Measurements from ENCODE around the gene MVD. TPM values are rescaled to one million over a fixed set of nuclear protein-coding genes. Genes with fewer than 3 reads are reported as not detected.

Gene MVD
- total RNA-seq, 1 donor from 2014 or later: 123 TPM

DNA sequence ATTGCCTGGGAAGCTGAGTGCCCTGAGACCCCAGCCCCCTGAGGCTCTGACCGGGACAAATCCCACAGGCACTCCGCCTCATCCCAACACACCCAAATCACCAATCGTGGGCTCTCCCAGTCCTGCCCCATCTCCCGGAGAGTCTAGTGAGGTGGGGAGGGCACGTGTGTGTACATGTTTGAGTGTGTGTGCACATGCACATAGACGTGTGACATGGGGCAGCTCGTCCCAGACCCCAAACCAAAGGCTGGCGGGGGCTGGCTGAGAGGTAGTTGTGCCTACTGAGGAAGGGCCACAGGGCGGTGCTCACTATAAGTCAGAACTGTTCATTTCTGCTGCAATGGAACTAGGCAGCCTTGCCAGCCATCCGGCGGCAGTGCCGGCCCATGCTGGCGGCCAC, 14.8 kb upstream of the MVD start:
- no peaks in the 10 kb centered on the region for H3K4me1 Mint-ChIP-seq (ENCODE audit: unreplicated experiment)
- H3K27ac Mint-ChIP-seq (ENCODE audit: unreplicated experiment): no peak overlapping the region
- no peak overlapping the region for H3K4me3 Mint-ChIP-seq (ENCODE audit: unreplicated experiment)
- peaks cover 4% of the 10 kb centered on the region for H3K27me3 Mint-ChIP-seq (ENCODE audit: unreplicated experiment)
- no peaks in the 10 kb centered on the region for H3K9me3 Mint-ChIP-seq (ENCODE audit: unreplicated experiment)
- no peak for DNase-seq (ENCODE audit: low spot score)
- TF ChIP-seq, protein P1, sequence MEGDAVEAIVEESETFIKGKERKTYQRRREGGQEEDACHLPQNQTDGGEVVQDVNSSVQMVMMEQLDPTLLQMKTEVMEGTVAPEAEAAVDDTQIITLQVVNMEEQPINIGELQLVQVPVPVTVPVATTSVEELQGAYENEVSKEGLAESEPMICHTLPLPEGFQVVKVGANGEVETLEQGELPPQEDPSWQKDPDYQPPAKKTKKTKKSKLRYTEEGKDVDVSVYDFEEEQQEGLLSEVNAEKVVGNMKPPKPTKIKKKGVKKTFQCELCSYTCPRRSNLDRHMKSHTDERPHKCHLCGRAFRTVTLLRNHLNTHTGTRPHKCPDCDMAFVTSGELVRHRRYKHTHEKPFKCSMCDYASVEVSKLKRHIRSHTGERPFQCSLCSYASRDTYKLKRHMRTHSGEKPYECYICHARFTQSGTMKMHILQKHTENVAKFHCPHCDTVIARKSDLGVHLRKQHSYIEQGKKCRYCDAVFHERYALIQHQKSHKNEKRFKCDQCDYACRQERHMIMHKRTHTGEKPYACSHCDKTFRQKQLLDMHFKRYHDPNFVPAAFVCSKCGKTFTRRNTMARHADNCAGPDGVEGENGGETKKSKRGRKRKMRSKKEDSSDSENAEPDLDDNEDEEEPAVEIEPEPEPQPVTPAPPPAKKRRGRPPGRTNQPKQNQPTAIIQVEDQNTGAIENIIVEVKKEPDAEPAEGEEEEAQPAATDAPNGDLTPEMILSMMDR (IDR thresholded peaks at IDR 0.05; ENCODE audit: unreplicated experiment): no peak
- peaks cover 4% of the 10 kb centered on the region for H3K36me3 Mint-ChIP-seq (ENCODE audit: low read depth, unreplicated experiment)

DNA sequence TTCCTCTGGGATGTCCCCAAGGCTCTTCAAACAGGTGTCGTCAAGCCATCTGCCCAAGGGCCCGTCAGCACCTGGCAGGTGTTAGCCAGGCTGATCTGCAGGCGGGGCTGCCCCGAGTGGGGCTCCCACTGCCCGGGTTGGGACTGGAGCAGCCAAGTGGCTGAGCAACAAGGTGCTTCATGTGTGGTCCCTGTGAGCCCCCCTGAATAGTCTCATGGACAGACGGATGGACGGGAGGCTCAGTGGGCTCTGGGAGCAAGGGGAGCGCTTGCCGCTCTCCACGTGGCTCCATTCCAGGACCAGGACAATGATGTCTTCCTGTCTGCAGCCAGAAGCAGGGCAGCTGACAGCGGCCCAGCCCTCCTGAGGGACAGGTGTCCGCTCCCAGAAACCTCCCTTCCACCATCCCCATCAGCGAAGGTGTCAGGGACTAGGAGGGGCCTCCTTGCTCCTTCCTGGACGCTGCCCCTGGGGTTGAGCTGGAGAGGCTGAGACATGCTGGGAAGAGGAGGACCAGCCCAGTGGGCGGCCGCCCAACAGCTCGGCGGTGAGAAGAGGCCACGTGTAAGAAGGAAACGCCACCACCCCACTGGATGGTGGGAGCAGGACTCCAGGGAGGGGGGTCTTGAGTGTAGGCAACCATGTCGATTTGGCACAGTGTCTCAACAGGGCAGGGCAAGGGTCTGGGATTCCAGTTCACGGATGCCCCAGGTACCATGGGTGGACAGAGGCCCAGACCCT, 13.8 kb upstream of the MVD start:
- H3K9me3 Mint-ChIP-seq (ENCODE audit: unreplicated experiment): no peaks in the 10 kb centered on the region
- no peak overlapping the region for H3K27ac Mint-ChIP-seq (ENCODE audit: unreplicated experiment)
- peaks cover 4% of the 10 kb centered on the region for H3K27me3 Mint-ChIP-seq (ENCODE audit: unreplicated experiment)
- no peak overlapping the region for H3K4me3 Mint-ChIP-seq (ENCODE audit: unreplicated experiment)
- DNase-seq (ENCODE audit: low spot score): no peak
- H3K36me3 Mint-ChIP-seq (ENCODE audit: low read depth, unreplicated experiment): peaks cover 4% of the 10 kb centered on the region
- no peaks in the 10 kb centered on the region for H3K4me1 Mint-ChIP-seq (ENCODE audit: unreplicated experiment)
- TF ChIP-seq, protein P1 (IDR thresholded peaks at IDR 0.05; ENCODE audit: unreplicated experiment): no peak

DNA sequence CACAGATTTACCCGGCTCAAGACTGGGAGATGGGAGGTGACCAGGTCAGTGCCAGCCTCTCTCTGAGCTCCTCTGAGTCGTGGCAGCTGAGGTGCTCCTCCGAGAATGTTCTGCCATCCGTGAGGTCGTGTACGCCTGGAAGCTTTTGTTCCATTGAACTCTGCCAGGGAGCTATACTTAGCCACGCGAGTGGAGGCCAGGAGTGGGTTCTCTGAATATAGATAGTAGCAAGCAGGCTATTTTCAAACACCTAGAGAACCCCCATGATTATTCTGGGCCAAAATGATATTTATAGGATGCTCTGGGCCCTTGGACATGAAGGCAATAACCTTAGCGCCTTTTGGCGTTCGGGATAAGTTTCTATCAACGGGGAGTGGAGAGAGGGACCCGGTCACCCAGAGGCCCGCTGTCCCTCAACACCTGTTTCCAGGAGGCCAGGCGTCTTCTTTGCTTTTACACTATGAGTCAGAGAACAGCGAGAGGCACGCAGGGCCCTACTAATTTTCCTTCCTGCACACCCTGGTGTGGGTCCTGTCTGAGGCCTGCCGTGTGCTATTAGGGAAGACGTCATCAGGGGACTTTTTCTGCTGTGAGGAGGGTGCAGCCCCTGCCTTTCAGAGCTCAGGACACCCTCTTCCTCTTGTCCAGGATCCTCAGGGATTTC, 11.0 kb upstream of the MVD start:
- H3K9me3 Mint-ChIP-seq (ENCODE audit: unreplicated experiment): no peaks in the 10 kb centered on the region
- H3K36me3 Mint-ChIP-seq (ENCODE audit: low read depth, unreplicated experiment): peaks cover 5% of the 10 kb centered on the region
- no peak overlapping the region for H3K27ac Mint-ChIP-seq (ENCODE audit: unreplicated experiment)
- no peak overlapping the region for H3K4me3 Mint-ChIP-seq (ENCODE audit: unreplicated experiment)
- DNase-seq (ENCODE audit: low spot score): no peak
- H3K27me3 Mint-ChIP-seq (ENCODE audit: unreplicated experiment): peaks cover 4% of the 10 kb centered on the region
- no peaks in the 10 kb centered on the region for H3K4me1 Mint-ChIP-seq (ENCODE audit: unreplicated experiment)
- TF ChIP-seq, protein P1 (IDR thresholded peaks at IDR 0.05; ENCODE audit: unreplicated experiment): no peak

DNA sequence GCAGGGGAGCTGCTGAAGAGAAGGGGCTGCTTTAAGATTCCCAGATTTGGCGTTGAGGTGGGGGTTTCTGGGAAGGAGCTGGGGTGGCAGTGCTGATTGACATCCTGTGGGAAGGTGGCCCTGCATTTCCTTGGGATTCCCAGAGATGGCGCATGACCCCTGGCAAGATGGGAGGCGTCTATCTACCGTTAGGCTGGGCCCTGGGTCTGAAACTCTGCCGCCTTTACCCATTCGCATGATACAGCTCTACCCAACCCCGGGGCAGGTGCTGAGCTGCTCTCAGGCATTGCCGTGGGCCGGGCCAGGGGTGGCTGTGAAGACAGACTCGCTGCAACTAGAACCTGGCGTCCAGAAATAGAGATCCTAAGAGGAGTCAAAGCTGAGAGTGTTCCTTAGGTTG, 9.9 kb upstream of the MVD start:
- Mint-ChIP-seq H3K4me1 (ENCODE audit: unreplicated experiment) (peaks cover 3% of the 10 kb centered on the region), H3K36me3 (ENCODE audit: low read depth, unreplicated experiment) (peaks cover 9% of the 10 kb centered on the region), H3K27ac (ENCODE audit: unreplicated experiment) (peak overlapping the region; percentile 36), H3K27me3 (ENCODE audit: unreplicated experiment) (peaks cover 9% of the 10 kb centered on the region), H3K9me3 (ENCODE audit: unreplicated experiment) (no peaks in the 10 kb centered on the region), H3K4me3 (ENCODE audit: unreplicated experiment) (no peak overlapping the region)
- DNase-seq (ENCODE audit: low spot score): peak; percentile 59
- TF ChIP-seq, protein P1 (IDR thresholded peaks at IDR 0.05; ENCODE audit: unreplicated experiment): peak; percentile 30

DNA sequence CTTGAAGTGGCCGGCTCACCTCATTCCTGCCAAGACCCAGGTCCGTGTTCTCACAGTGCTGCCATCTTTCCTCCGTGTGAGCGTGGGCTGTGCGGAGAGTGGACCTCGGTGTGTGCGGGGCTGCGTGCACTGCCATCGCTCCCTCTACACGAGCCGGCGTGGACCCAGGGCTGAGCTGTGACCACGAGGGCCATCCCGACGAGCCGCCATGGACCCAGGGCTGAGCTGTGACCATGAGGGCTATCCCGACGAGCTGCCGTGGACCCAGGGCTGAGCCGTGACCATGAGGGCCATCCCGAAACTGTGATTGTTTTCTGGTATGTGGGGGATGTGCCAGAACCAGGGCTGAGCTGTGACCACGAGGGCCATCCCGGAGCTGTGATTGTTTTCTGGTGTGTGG, 8.9 kb upstream of the MVD start:
- Mint-ChIP-seq H3K27me3 (ENCODE audit: unreplicated experiment) (peaks cover 9% of the 10 kb centered on the region), H3K9me3 (ENCODE audit: unreplicated experiment) (no peaks in the 10 kb centered on the region), H3K36me3 (ENCODE audit: low read depth, unreplicated experiment) (peaks cover 12% of the 10 kb centered on the region), H3K27ac (ENCODE audit: unreplicated experiment) (no peak overlapping the region), H3K4me1 (ENCODE audit: unreplicated experiment) (peaks cover 7% of the 10 kb centered on the region), H3K4me3 (ENCODE audit: unreplicated experiment) (no peak overlapping the region)
- TF ChIP-seq, protein P1 (IDR thresholded peaks at IDR 0.05; ENCODE audit: unreplicated experiment): no peak
- DNase-seq (ENCODE audit: low spot score): no peak
